Raji (cell line): ENCODE results near the gene LRP1.
A peak's percentile ranks its signal among the peaks of the same experiment; 100 is the strongest.

Source experiments
- POLR2A ChIP-seq: IDR thresholded peaks from 2 replicates; pipeline ENCODE4 v1.6.1; 2011; ENCODE audit warnings: low read depth, low read length, control low read depth; ENCODE audit not compliant: insufficient read depth

LRP1 gene

DNA sequence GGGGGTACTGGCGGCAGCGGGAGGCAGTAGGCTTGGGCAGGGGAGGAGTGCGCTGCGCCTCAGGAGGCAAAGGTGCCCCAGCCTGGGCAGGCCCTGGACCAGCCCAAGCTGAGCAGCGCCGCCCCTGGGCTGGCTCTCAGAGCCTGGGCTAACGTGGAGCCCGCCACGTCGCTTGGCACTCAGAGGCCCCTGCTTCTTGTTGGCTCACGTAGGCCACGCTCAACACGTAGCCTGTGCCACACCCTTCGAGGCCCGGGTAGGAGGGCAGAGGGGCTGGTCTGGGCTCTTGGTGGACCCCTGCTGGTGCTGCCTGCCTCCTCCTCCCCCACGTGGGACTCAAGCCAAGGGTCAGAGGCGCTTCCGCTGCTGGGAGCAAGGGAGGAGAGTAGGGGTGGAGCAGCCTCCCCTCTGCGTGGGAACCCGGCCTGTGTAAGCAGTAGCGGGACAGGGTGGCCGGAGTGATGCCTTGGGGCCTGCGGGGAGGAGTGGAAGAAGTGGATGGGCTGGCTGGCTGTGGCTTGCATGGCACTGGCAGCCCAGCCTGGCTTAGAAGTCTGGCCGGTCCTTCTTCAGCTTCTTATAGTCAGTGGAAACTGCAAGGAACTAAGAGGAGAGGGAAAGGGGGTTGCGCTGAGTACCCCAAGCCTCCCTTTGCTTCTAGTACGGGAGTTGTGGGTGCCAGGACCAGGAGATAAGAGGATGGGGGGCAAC lies 106.9 kb downstream of the LRP1 start:
- no peak for TF ChIP-seq POLR2A

DNA sequence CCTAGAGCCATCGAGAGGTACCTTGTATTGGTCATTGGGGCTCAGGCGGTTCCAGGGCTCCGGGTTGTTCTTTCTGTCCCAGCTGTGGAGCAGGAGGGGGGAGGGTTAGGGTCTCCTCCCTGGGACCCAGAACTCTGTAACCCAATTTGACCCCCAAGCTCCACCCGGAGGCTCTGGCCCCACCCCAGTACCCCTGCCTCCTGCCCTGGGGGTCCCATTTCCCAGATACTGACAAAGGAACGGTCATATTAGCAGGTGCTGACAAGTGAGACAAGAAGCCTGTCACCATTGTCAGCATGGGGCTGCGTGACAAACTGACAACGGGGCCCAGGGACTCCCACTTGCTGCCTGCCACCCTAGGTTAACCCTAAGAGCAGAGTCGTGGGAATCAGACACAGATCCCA lies 107.4 kb downstream of the LRP1 start:
- no peak for TF ChIP-seq POLR2A

DNA sequence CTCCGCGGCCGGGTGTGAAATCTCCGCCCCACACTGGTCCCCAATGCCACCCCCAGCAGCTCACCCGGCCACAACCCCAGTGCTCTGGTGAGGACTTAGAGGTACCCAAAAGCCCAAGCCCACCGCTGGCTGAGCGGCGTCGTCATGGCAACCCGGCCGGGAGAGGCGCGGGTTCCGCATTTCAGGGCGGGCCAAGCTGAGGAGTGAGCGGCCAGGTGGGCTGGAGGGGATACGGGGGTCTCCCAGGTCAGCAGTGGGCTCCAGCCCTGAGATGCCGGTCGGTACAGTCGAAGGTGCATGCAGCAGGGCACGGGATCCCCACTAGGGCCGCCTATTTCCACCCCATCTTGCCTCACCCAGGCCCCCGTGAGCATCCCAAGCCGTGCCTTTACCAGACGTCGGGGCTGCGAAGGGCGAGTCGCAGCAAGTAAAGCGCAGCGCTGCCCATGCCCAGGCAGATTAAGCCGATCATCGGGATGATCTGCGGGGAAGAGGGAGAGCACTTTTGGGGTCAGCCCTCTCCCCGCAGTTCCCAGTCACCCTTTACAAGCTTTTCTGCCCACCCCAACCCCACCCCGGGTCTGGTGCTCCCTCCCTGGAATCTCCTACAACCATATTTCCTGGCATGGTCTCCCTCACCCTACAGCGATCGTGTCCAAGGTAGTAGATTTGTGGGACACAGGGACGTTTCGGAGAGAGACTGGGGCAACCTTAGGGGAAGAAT lies 108.1 kb downstream of the LRP1 start:
- 0 out of 2 replicates have a peak, but pooled peaks have one; percentile 25 for TF ChIP-seq POLR2A

DNA sequence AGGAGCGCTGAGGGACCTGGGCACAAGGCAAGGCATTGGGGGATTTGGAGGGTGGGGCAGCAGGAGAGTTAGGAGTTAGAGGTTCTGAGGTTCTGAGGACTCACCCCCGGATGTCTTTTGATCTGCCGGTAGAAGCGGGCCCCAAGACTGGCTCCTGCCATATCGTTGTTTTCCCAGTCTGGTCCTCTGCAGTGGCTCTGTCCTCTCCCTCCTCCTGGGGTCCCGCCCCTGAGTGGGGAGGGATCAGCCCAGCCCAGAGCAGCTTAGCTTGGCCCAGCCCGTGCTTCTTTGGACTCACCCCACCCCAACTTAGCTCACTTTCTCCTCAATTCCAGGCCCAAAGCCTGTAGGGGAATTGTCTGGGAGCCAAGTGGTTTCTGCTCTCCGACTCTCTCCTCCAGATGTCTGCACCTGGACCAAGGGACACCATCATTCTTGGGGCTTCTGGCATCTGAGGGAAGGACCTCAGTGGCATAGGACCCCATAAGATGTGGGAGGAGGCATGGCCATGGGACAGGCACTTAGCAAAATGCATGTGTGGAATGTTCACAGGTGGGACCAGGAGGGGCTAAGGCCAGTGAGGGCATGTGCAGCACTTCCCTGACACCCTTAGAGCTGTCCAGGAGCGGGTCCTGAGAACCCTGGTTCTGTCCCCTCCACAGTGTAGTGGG lies 108.8 kb downstream of the LRP1 start:
- no peak for TF ChIP-seq POLR2A

DNA sequence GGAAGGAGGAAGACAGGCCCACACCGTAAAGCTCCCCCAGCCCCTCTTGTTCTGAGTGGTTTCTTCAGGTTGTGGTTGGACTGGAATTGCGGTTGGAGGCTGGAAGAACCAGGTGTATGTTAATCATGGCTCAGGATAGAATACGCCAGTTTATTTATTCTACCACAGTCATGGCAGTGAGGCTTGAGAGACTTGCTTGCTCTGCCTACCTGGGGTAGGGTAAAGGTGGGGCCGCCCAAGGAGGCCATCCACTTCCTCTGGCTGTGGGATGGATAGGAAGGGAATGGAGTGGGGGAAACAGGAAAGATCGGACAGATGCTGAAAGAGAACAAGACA lies 109.3 kb downstream of the LRP1 start:
- 0 out of 2 replicates have a peak, but pooled peaks have one; percentile 14 for TF ChIP-seq POLR2A

DNA sequence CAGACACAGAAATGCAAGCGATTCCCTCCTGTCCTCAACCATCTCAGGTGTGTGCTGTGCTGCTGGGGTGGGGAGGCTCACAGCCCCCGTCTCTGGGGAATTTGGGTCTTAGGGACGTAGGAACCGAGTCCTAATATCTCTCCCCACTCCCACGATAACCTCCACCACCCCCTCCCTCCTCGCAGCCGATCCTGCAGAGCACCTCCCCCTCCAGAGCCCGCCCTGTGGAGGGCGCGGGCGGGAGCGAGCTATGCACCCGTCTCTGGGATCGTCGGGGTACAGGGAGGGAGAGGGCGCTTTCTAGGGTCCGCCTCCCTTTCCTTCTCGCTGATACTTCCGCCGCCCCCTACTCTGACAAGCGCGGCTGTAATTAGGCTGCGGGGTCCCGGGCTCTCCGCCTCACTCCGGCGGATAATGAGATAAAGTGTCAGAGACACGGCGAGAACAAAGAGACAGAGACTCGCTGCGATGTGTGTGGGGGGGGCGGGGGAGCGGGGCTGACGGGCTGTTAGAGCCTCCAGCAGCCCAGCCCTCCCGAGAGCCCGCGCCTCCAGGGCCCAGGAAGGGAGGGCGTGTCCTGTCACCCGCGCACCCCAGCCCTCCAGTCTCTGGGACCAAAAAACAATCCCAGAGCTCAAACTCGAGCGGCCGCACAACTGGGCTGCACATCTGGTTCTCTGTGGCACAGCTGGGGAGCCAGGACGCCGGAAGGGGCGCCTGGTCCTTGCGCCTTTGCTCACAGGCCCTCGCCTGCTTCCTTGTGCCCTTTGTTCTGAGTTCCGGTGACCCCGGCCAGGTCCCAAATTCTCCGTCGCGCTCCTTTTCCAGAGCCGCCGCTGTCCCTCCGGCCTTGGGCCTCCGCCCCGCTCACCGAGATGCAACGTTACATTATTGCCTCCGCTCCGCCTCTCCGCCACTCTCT lies 109.9 kb downstream of the LRP1 start:
- TF ChIP-seq POLR2A: no peak

DNA sequence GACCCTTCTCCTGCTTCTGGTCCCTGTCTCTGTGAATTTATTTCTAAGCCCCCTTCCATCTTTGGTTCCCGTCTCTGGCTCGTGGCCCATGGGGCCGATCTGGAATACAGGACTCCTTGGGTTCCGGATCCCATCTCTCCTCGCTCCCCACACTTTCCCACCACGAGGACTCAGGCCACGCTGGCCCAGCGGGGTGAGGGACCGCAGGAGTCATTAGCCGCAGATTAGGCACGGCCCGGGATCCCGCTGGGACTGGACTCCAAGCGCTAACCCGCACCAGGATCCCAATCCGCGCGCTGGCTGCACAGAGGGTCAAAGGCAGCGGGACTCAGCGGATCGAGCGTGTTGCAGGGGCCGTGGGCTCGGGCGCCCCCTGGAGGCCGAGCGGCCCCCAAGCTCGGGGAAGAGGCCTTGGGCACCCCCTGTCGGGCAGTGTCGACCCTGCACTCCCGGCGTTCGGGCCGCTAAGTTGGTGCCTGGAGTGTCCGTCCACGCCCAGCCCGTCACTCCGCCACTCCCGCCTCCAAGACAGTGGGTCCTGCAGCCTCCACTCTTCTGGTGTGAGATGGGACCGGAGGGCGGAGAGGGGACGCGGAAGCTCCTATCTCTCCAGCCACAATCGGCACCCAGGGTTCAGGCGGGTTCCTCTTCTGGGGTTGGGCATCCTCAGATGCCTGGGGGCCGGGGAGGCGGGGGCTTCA lies 110.7 kb downstream of the LRP1 start:
- peak; percentile 65 for TF ChIP-seq POLR2A

DNA sequence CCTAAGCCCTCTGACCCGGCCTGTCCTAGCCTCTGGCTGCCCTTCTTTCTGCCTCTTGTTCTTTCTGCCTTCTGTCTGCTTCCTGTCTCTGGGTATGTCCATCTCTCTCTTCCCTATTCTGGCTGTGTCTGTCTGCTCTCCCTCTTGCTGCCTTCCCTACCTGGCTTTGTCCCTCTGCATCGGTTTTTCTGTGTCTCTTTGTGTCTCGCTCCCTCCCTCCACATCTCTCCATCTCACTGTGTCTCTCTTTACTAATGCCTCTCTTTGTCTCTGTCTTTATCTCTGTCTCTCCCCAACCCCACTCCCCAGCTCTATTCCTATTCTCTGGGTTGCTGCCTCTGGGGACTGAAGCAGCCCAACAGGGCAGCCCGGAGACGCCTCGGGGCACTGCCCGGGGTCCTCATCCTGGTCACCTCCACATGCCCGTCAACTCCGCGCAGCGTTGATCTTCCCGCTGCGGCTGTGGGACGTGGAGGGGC lies 111.3 kb downstream of the LRP1 start:
- TF ChIP-seq POLR2A: peak; percentile 35; the same call in 1 of the 2 replicates

DNA sequence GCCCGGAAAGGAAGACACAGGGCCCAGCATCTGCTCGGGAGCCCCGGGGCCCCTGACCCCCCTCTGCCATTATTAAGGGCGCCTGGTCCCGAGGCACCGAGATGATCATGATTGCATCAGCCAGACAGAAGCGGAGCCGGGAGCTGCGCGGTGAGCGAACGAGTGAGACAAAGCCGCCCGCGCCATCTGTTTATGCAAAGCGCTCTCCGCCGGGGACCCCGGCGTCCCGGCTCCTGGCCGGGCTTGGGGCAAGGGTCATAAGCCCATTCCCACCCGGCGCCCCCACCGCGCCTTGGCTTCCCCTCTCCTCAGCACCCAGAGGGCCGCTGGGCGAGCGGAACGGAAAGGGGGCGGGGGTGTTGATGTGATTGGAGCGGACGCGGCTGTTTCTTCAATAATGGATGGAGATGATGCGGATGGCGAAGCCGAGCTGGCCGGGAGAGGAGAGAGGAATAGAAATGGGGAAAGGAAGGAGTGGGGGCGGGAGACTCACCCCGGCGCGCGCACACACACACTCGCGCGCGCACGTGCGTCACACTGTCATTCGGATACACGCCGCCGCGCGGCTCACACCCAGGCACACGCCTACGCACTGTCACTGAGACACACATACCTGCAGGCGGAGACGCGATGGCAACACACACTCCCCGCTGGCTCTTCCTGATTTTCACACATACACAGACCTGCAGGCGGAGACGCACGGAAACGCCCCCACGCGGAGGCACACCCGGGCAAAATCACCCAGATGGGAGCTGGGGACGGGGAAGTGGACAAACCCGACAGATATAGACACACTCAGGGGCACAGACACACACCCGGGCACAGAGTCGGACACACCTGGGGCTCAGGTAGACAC lies 112.0 kb downstream of the LRP1 start:
- peak; percentile 87 for TF ChIP-seq POLR2A

DNA sequence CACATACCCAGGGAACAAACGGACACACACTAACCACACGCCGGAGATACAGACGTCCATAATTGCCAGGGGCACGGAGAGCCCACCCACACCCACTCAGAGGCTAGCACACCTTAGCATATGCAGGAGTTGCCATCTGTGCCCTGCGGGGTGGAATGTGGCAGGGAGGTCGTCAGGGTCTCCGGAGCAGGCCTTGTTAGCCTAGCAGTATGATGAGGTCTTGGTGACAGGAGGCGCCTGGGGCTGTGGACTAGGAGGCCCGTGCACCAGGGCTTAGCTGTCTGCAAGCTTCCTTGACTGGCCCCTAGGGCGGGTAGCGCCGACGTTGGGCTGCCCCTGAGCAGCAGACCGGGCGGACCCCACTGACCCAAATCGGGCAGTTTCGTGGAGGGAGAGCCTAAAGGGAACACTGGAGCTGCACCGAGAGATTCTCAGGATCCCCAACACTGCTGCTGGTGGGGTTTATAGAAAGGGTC lies 112.7 kb downstream of the LRP1 start:
- TF ChIP-seq POLR2A: no peak

DNA sequence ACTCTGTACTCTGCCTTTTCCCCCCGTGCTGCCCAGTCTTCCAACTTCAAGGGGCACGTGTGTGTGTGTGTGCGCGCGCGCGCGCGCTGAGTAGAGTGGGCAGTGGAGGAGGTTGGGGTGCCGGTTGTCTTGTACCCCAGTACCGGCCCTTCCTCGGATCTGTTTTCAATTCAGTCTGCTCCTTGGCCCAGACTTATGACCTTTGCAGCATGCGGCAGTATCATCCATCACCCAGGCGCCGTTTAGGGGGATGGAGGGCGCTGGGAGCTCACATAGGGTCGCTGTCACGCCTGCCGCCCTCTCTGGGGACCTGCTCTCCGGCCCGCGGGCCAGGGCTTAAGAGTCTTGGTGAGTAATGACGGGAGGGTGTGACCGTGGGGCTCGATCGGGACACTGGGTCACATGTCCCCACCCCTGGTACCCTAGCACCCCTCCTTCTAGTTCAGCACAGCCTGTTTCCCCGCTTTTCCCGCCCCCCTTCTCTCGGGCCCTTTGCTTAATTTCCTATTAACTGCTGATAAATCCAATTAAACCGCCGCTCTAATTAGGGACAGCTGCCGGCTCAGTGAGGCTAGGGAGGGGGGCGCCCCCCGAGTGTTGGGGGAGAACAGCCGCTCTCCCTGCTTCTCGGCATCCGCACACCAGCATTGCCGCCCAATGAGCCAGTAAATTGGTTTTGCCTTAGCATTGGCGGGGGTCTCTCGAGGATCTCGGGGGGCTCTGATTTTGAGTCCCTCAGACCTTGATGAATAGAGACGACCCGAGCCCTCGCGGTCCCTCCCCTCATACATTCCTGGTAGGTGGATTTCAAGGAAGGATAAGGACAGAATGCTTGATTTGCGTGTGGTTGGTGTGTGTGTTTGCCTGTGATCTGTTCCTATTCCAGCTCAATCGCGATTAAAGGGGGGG lies 113.4 kb downstream of the LRP1 start:
- TF ChIP-seq POLR2A: no peak

DNA sequence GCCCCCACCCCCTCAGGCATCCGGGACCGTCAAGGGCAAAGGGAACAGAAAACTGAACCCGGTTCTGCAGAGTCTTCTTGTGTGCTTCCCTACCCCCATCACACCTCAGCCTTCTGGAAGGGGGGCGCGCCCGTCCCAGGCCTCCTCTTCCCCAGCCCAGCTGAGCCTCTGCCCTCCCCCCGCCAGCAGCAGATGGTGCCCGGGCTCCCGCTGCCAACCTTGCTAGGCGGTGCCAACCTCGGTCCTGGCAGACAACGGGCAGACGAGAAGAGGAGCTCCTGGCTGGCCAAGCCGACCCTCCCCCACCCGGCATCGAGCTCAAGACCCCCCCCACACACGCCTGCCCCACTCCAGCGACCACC lies 114.0 kb downstream of the LRP1 start:
- no peak for TF ChIP-seq POLR2A
